HL-60 (cell line): Measurements from ENCODE around the gene PTPRF.

ENCODE experiments used
- DNase-seq, 2 experiments: peaks; one replicate each; pipeline ENCODE4 v3.0.0-alpha.2; 2010 to 2020; ENCODE audit warnings: low read depth in 1 of 2, low spot score in 1 of 2
- H3K27ac ChIP-seq: fragments of 250-450 bp; sonication (Bioruptor Pico); replicated peaks from 2 replicates; pipeline ENCODE4 v1.5.1; 2020; ENCODE audit warnings: mild to moderate bottlenecking, moderate library complexity
- H3K27me3 ChIP-seq: fragments of 250-450 bp; sonication (Bioruptor Pico); 2 replicates; pipeline ENCODE4 v1.5.1; 2021; ENCODE audit warnings: mild to moderate bottlenecking, moderate library complexity; ENCODE audit not compliant: insufficient read depth, poor library complexity, severe bottlenecking
- H3K4me3 ChIP-seq: replicated peaks from 2 replicates; pipeline ENCODE4 v1.5.1; 2011; ENCODE audit warnings: mild to moderate bottlenecking, control low read depth, low read length; ENCODE audit not compliant: insufficient read depth
- CTCF ChIP-seq: IDR thresholded peaks from one replicate; pipeline ENCODE4 v1.5.1; 2011; ENCODE audit warnings: low read length, control low read depth, inconsistent platforms; ENCODE audit not compliant: insufficient read depth
- GABPA ChIP-seq: IDR thresholded peaks from 2 replicates; pipeline ENCODE4 v1.6.1; 2012; ENCODE audit warnings: low read depth
- POLR2AphosphoS5 ChIP-seq: IDR thresholded peaks from 2 replicates; pipeline ENCODE4 v1.6.1; 2012; ENCODE audit warnings: low read depth
- SPI1 ChIP-seq: IDR thresholded peaks from 2 replicates; pipeline ENCODE4 v1.6.1; 2012; ENCODE audit warnings: low read depth, mild to moderate bottlenecking, borderline replicate concordance
- TF ChIP-seq, protein P1 (sequence below): IDR thresholded peaks from 2 replicates; pipeline ENCODE4 v1.6.1; 2012; ENCODE audit warnings: low read depth; ENCODE audit not compliant: insufficient replicate concordance

The PTPRF gene

GRCh38 chr1:43529206-43529731 is 1.4 kb upstream of the PTPRF start:
- Histone ChIP-seq H3K27ac (no peak overlapping the region), H3K4me3 (no peak overlapping the region), H3K27me3 (peaks cover 26% of the 10 kb centered on the region)
- TF ChIP-seq POLR2AphosphoS5 (no peak), CTCF (peak; percentile 94), SPI1 (no peak)
- DNase-seq = peak; percentile 68 to 75

- no peak for DNase-seq
- H3K27me3 ChIP-seq = peaks cover 26% of the 10 kb centered on the region
- H3K27ac ChIP-seq = no peak overlapping the region
- TF ChIP-seq SPI1 (no peak), POLR2AphosphoS5 (no peak), GABPA (no peak), CTCF (no peak)
- TF ChIP-seq, protein P1, sequence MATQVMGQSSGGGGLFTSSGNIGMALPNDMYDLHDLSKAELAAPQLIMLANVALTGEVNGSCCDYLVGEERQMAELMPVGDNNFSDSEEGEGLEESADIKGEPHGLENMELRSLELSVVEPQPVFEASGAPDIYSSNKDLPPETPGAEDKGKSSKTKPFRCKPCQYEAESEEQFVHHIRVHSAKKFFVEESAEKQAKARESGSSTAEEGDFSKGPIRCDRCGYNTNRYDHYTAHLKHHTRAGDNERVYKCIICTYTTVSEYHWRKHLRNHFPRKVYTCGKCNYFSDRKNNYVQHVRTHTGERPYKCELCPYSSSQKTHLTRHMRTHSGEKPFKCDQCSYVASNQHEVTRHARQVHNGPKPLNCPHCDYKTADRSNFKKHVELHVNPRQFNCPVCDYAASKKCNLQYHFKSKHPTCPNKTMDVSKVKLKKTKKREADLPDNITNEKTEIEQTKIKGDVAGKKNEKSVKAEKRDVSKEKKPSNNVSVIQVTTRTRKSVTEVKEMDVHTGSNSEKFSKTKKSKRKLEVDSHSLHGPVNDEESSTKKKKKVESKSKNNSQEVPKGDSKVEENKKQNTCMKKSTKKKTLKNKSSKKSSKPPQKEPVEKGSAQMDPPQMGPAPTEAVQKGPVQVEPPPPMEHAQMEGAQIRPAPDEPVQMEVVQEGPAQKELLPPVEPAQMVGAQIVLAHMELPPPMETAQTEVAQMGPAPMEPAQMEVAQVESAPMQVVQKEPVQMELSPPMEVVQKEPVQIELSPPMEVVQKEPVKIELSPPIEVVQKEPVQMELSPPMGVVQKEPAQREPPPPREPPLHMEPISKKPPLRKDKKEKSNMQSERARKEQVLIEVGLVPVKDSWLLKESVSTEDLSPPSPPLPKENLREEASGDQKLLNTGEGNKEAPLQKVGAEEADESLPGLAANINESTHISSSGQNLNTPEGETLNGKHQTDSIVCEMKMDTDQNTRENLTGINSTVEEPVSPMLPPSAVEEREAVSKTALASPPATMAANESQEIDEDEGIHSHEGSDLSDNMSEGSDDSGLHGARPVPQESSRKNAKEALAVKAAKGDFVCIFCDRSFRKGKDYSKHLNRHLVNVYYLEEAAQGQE = no peak
- H3K4me3 ChIP-seq = peak overlapping the region; percentile 32
These were observed 623 bp downstream of the PTPRF start for GRCh38 chr1:43531107-43531905.

- H3K27ac ChIP-seq = no peak overlapping the region
- peak overlapping the region; percentile 31 for H3K4me3 ChIP-seq
- H3K27me3 ChIP-seq = peaks cover 26% of the 10 kb centered on the region
- TF ChIP-seq GABPA = no peak
- TF ChIP-seq CTCF = no peak
- TF ChIP-seq POLR2AphosphoS5 = no peak
- TF ChIP-seq, protein P1 = no peak
- no peak for TF ChIP-seq SPI1
- no peak for DNase-seq
These were observed 1.4 kb downstream of the PTPRF start for GRCh38 chr1:43531906-43532584.
